Activated T-cell treated with anti-CD3 and anti-CD28 coated beads, Interleukin-2, amount 50 U/mL, for 48 hours (primary cell): Measurements from ENCODE around the gene SOX2.
"Not testable (repeated sequence)": the region's sequence is repeated elsewhere in the genome, so short reads cannot be mapped to it uniquely, and the experiment has no call there.

Experiments used
- DNase-seq, 2 experiments: peaks; one replicate each; pipeline ENCODE4 v3.0.0-alpha.2; 2020

The SOX2 gene

DNA sequence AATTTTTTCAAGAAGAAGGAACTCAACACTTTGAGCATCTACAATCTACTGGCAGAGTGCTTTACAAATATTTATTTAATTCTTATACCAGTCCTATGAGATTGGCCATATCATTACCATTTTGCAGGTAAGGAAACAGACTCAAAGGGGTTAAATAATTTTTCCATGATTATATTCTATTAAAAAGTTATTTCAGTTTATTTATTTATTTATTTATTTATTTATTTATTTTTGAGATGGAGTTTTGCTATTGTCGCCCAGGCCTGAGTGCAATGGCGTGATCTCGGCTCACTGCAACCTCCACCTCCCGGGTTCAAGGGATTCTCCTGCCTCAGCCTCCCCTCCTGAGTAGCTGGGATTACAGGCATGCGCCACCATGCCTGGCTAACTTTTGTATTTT lies 52.3 kb downstream of the SOX2 start:
- not testable (repeated sequence) for DNase-seq
